NB4 (cell line): ENCODE data around the gene RECQL5.

Source experiments
- CTCF ChIP-seq: IDR thresholded peaks from one replicate; pipeline ENCODE4 v1.5.1; 2012; ENCODE audit warnings: low read depth, low read length
- POLR2A ChIP-seq: IDR thresholded peaks from 2 replicates; pipeline ENCODE4 v1.6.1; 2011; ENCODE audit warnings: mild to moderate bottlenecking; ENCODE audit not compliant: insufficient read length; ENCODE audit errors: extremely low read depth
- TF ChIP-seq, protein P1 (sequence below): IDR thresholded peaks from 2 replicates; pipeline ENCODE4 v1.6.1; 2011; ENCODE audit warnings: low read depth, low read length

- no peak for TF ChIP-seq CTCF
- TF ChIP-seq POLR2A: no peak
- TF ChIP-seq, protein P1, sequence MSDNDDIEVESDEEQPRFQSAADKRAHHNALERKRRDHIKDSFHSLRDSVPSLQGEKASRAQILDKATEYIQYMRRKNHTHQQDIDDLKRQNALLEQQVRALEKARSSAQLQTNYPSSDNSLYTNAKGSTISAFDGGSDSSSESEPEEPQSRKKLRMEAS: no peak
Measured at GRCh38 chr17:75614556-75615270, 52.2 kb downstream of the RECQL5 start.
